Measurements from ENCODE around the gene PALM.
A peak's percentile ranks its signal among the peaks of the same experiment; 100 is the strongest.

Gene PALM

DNA sequence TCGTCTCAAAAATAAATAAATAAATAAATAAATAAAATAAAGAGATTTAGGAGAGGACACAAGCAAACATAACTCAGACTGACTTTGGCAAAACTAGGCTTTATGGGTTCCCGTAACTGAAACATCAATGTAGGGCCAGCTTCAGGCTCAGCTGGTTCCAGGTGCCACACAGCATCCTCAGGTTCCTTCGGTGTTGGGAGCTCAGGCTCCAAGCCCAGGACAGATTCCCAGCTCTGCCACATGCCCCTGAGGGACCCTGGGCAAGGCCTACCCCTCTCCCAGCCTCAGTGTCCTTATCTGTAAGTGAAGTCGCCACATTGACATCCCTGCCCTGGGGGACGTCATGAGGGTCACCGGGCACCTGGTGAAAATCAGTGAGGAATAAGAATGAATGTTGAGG, 60.9 kb downstream of the PALM start:
- DNase-seq (ENCODE audit: low read depth): no peak
- H3K4me3 ChIP-seq (ENCODE audit: control insufficient read depth, low read depth, low read length): no peak overlapping the region
- TF ChIP-seq, protein P1, sequence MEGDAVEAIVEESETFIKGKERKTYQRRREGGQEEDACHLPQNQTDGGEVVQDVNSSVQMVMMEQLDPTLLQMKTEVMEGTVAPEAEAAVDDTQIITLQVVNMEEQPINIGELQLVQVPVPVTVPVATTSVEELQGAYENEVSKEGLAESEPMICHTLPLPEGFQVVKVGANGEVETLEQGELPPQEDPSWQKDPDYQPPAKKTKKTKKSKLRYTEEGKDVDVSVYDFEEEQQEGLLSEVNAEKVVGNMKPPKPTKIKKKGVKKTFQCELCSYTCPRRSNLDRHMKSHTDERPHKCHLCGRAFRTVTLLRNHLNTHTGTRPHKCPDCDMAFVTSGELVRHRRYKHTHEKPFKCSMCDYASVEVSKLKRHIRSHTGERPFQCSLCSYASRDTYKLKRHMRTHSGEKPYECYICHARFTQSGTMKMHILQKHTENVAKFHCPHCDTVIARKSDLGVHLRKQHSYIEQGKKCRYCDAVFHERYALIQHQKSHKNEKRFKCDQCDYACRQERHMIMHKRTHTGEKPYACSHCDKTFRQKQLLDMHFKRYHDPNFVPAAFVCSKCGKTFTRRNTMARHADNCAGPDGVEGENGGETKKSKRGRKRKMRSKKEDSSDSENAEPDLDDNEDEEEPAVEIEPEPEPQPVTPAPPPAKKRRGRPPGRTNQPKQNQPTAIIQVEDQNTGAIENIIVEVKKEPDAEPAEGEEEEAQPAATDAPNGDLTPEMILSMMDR (IDR thresholded peaks at IDR 0.05; ENCODE audit: control insufficient read depth, insufficient read depth, low read depth, low read length, missing control alignments): no peak

DNA sequence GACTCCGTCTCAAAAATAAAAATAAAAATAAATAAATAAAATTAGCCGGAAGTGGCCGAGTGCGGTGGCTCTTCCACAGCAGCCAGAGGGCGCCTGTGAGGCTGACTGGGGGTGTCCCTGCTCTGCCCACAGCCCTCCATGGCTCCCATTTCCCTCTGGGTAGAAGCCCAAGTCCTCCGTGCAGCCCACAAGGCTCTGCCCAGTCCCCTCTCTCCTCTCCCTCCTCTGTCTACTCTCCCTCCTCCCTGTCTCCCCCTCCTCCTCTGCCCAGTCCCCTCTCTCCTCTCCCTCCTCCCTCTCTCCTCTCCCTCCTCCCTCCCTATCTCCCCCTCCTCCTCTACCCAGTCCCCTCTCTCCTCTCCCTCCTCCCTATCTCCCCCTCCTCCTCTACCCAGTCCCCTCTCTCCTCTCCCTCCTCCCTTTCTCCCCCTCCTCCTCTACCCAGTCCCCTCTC, 62.6 kb downstream of the PALM start:
- DNase-seq (ENCODE audit: low read depth): no peak
- TF ChIP-seq, protein P1 (IDR thresholded peaks at IDR 0.05; ENCODE audit: control insufficient read depth, insufficient read depth, low read depth, low read length, missing control alignments): peak; percentile 68
- H3K4me3 ChIP-seq (ENCODE audit: control insufficient read depth, low read depth, low read length): no peak overlapping the region

DNA sequence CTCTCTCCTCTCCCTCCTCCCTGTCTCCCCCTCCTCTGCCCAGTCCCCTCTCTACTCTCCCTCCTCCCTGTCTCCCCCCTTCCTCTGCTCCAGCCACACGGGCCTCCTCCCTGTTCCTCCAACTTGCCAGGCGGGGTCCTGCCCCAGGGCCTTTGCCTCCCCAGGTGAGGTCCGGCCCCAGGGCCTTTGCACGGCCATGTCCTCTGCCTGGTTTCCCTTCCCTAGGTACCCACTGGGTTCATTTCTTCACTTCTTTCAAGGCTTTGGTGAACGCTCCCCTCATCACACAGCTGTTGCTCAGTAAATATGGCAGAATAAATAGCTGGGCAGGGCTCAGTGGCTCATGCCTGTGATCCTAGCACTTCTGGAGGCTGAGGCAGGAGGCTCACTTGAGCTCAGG, 63.3 kb downstream of the PALM start:
- DNase-seq (ENCODE audit: low read depth): no peak
- H3K4me3 ChIP-seq (ENCODE audit: control insufficient read depth, low read depth, low read length): no peak overlapping the region
- TF ChIP-seq, protein P1 (IDR thresholded peaks at IDR 0.05; ENCODE audit: control insufficient read depth, insufficient read depth, low read depth, low read length, missing control alignments): no peak

DNA sequence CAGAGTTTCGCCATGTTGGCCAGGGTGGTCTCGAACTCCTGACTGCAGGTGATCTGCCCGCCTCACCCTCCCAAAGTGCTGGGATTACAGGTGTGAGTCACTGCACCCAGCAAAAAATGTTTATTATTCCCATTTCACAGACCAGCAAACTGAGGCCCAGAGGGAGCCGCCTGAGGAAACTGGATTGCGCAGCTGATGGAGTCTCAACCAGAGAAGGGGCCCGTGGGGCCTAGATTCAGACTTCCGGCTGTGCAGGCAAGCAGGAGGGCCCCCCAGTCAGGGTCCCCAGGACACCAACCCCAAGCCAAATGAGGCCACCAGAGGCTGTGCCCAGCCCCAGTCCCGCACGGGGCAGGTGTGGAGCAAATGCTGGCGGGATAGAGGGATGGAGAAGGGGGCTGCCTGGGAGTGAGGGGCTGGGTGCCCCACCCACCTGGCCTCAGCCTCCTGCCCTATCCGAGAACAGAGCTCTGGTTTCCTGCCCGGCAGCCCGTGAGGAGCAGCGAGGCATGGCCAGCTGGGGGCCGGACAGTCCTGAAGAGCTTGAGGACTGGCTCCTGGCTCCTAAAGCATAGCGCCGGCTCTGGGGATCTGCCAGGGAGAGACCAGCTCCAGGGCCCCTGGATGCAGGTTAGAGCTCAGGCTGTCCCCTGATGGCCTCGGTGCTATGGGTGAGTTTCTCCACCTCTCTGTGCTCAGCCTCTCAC, 64.1 kb downstream of the PALM start:
- TF ChIP-seq, protein P1 (IDR thresholded peaks at IDR 0.05; ENCODE audit: control insufficient read depth, insufficient read depth, low read depth, low read length, missing control alignments): no peak
- H3K4me3 ChIP-seq (ENCODE audit: control insufficient read depth, low read depth, low read length): no peak overlapping the region
- DNase-seq (ENCODE audit: low read depth): no peak

DNA sequence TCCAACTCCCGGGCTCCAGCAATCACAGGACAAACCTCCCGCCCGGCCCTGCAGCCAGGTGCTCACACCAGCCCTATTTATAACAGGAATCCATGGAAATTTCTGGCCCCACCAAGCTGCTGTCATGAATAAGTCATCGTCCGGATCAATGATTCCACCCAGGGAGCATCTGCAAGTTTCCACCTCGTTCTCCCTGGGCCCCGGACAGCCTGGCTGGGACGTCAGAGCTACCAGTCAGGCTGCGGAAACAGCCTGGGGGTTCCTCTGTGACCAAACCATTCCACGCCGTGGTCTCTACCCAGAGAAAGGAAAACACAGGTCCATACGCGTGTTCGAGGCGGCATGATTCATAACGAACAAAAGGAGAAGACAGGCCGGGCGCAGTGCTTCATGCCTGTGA, 67.8 kb downstream of the PALM start:
- DNase-seq (ENCODE audit: low read depth): no peak
- no peak overlapping the region for H3K4me3 ChIP-seq (ENCODE audit: control insufficient read depth, low read depth, low read length)
- TF ChIP-seq, protein P1 (IDR thresholded peaks at IDR 0.05; ENCODE audit: control insufficient read depth, insufficient read depth, low read depth, low read length, missing control alignments): no peak

DNA sequence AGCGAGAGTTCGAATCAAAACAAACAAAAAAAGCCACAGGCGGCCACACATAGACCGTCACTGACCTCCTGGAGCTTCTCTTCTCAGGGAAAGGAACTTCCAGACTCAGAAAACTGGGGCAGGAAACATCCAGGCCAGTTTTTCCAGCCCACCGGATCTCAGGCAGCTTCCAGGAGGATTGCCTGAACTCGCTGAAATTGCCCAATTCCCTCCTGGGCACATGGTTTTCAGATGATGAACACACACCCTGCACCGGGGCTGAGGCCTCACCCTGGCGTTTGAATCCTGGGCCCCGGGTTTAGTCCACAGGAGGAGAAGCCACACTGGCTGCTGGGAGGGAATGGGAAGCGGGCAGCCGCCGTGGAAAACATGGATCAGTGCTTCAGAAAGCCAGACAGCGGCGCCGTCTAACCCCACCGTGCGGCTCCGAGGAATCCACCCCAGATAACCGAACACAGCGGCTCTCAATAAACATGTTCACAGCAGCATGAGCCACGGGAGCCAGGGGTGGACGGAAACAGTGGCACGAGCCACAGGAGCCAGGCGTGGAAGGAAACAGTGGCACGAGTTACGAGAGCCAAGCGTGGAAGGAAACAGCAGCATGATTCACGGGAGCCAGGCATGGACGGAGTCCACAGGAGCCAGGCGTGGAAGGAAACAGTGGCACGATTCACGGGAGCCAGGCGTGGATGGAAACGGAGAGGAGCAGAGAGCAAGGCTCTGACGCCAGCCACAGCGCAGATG, 70.3 kb downstream of the PALM start:
- peak; percentile 87 for DNase-seq (ENCODE audit: low read depth)
- TF ChIP-seq, protein P1 (IDR thresholded peaks at IDR 0.05; ENCODE audit: control insufficient read depth, insufficient read depth, low read depth, low read length, missing control alignments): no peak
- H3K4me3 ChIP-seq (ENCODE audit: control insufficient read depth, low read depth, low read length): no peak overlapping the region; the same call in 1 of the 2 replicates
